Bronchial epithelial cell (primary cell): ENCODE data around the gene ALDH3B2. TPM values are rescaled to one million over a fixed set of nuclear protein-coding genes. Genes with fewer than 3 reads are reported as not detected.

Experiments
- DNase-seq: peaks from one replicate; pipeline ENCODE4 v3.0.0-alpha.2; 2010; ENCODE audit warnings: low read depth
- FAIRE-seq: peaks from 2 replicates; lab custom pipeline; 2011; peaks lifted over from hg19 to GRCh38; lab: Jason Lieb, UNC
- H3K27me3 ChIP-seq: 2 replicates; pipeline ENCODE4 v1.5.1; 2011; ENCODE audit warnings: low read length; ENCODE audit not compliant: control insufficient read depth, insufficient read depth
- H3K36me3 ChIP-seq: 2 replicates; pipeline ENCODE4 v1.5.1; 2011; ENCODE audit warnings: low read length; ENCODE audit not compliant: control insufficient read depth, insufficient read depth
- H3K4me3 ChIP-seq: 2 replicates; pipeline ENCODE4 v1.5.1; 2011; ENCODE audit warnings: mild to moderate bottlenecking, low read depth, low read length, control low read depth
- total RNA-seq: library from RNA; depleted of rRNA; stranded (reverse); fragments of >200 nt; gene quantifications from 2 replicates; pipeline ENCODE4 v1.2.1, GENCODE V29; 2014
- TF ChIP-seq, protein P1 (sequence below): IDR thresholded peaks from 2 replicates; pipeline ENCODE4 v1.5.1; 2011; ENCODE audit warnings: mild to moderate bottlenecking, moderate library complexity, low read length, control low read depth, inconsistent platforms; ENCODE audit not compliant: insufficient read depth, severe bottlenecking

Gene ALDH3B2
- total RNA-seq, 1 donor from 2014 or later: 17.9 TPM

DNA sequence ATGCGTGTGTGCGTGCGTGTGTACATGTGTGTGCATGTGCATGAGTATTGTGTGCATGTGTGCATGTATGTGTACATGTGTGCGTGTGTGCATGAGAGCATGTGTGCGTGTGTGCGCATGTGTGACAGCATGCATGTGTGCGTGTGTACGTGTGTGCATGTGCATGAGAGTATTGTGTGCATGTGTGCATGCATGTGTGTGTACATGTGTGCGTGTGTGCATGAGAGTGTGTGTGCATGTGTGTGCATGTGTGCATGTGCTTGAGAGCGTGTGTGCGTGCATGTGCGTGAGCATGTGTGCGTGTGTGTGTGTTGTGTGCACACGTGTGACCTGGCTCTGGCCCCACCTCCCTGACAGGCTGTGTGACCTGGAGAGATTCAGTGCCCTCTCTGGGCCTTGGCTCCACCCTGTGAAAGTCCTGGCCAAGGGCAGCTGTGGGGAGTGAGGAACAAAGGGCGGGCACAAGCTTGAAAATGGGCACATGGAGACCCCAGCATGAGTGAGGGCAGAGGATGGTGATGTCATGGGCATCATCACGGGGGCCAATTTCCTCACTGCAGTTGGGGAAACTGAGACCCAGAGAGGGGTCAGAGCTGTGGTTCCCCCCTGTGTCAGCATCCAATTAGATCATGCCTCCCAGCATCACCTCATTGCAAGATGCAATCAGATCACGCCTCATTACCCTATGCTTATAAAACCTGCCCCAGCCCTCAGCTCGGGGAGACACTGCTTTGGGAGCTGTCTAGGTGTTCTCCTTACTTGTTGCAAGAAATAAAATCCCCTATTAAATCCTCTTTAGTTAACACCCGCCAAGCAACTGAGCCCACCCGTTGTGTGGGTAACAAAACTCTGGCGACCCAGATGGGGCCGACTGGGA, 24.6 kb downstream of the ALDH3B2 start:
- no peak for DNase-seq
- no peaks in the 10 kb centered on the region for H3K36me3 ChIP-seq
- TF ChIP-seq, protein P1, sequence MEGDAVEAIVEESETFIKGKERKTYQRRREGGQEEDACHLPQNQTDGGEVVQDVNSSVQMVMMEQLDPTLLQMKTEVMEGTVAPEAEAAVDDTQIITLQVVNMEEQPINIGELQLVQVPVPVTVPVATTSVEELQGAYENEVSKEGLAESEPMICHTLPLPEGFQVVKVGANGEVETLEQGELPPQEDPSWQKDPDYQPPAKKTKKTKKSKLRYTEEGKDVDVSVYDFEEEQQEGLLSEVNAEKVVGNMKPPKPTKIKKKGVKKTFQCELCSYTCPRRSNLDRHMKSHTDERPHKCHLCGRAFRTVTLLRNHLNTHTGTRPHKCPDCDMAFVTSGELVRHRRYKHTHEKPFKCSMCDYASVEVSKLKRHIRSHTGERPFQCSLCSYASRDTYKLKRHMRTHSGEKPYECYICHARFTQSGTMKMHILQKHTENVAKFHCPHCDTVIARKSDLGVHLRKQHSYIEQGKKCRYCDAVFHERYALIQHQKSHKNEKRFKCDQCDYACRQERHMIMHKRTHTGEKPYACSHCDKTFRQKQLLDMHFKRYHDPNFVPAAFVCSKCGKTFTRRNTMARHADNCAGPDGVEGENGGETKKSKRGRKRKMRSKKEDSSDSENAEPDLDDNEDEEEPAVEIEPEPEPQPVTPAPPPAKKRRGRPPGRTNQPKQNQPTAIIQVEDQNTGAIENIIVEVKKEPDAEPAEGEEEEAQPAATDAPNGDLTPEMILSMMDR: no peak
- FAIRE-seq: peak; percentile 96
- no peaks in the 10 kb centered on the region for H3K27me3 ChIP-seq
- H3K4me3 ChIP-seq: no peak overlapping the region

DNA sequence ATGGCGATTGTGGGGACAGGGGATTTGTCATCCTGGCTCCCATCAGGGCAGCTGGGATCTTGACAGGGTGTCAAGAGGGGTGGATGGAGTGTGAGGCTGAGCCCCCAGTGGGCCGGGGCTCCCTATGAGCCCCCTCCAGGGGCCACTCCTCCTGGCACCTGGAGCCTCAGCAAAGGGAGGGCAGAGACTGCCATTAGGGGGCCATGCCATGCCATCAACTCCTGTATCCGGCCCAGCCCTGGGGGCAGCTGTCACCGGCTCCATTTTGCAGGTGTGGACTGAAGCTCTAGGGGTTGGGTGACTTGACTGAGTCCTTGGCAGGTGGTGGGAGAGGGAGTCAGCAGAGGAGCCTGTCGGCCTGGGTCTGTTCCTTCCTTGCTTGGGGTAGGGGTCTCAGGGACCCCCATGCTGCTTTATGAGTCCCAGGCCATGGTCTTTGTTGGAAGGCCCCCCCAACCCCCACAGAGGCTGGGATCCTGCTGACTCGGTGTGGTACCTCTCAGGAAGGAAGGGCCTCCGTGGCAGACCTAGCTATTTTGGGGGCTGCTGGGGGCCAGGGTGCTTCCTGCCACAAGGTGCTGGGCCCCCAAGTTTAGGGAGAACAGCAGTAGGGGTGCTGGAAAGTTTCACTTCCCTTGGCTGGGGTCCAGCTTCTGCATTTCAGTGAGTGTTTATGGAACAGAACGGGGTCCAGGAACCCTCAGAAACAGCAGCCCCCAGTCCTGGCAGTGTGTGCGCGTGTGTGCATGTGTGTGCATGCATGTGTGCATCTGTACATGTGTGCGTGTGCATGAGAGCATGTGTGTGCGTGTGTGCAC, 25.4 kb downstream of the ALDH3B2 start:
- no peaks in the 10 kb centered on the region for H3K27me3 ChIP-seq
- H3K36me3 ChIP-seq: no peaks in the 10 kb centered on the region
- TF ChIP-seq, protein P1: no peak
- FAIRE-seq: no peak
- H3K4me3 ChIP-seq: no peak overlapping the region
- no peak for DNase-seq

DNA sequence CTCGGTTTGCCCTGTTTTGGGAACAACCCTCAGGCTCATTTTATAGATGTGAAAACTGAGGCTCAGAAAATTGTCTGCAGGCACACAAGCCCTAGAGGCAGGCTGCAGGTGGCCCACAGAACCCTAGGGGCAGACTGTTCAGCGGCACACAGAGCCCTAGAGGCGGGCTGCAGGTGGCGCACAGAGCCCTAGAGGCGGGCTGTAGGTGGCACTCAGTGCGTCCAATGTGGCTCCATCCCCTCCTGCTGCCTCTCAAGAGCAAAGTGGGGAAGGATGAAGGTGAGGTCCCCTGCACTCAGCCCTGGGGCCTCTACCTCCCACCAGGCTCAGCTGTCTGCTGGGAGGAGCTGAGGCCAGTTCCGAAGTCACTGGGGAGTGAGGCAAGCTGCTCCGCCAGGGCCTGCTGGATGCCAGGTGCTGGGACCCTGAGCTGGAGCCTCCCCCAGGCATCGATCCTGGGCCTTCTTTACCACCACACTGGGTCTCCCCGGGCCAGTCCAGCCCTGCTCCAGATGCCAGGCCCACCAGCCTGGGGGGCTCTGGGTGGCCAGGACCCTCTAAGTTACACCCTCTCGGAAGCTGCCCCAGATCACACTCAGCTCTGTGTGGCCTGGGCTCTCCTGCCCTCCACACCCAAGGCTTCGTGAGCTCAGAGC, 26.2 kb downstream of the ALDH3B2 start:
- H3K27me3 ChIP-seq: no peaks in the 10 kb centered on the region
- DNase-seq (no peak), FAIRE-seq (no peak)
- H3K36me3 ChIP-seq: no peaks in the 10 kb centered on the region
- H3K4me3 ChIP-seq: no peak overlapping the region
- TF ChIP-seq, protein P1: peak; percentile 2

DNA sequence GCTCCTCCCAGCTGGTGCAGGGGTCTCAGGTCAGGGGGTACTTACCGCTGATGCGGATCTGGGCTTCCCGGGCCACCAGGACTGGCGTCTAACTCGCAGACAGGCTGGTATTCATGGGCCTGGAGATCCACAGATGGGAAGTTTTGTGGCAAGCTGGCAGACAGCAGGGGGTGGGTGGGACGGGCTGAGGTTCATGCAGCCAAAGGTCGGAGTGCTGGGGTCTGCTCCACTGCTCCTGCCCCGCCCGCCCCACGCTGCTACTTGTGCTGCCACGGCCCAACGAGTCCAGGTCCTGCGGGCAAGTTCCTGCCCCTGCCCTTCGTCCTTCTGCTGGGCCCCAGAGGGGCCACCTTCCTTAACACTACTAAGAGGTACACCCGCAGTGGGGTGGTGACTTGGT, 27.0 kb downstream of the ALDH3B2 start:
- FAIRE-seq (no peak), DNase-seq (no peak)
- TF ChIP-seq, protein P1: no peak
- no peaks in the 10 kb centered on the region for H3K36me3 ChIP-seq
- H3K27me3 ChIP-seq: no peaks in the 10 kb centered on the region
- no peak overlapping the region for H3K4me3 ChIP-seq

DNA sequence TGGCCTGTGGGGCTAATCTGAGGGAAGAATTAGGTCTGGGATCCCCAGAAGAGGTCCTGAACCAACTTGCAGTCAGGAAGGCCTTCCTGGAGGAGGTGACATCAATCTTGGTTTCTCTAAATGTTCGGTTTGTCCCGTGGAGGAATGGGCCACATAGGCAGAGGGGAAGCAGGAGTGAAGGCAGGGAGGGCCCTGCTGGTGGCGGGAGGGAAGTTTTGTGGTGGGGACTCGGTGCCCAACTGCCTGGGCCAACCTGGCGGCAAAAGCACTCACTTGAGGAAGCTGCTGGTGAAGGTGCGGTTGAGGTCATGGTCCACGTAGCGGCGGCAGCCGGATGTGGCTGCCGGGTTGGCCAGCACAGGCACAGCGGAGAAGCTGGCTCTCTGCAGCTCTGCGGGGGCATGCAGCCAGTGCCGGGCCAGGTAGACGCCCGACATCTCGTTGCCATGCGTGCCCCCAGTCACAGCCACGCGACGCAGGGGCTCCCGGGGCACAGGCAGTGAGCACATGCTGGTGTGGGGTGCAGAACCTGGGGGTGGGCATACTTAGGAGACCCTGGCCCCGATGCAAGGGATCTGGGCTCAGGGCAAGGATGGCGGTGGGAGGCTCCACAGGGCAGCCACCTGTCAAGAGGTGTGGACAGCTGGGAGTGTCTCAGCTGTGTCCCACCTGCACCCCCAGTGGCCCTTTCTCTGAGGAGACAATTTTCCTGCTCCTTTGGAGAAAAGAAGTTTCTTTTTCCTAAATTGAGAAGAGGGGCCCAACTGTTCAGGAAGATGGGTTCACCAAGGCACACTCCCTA, 27.7 kb downstream of the ALDH3B2 start:
- DNase-seq: no peak
- Histone ChIP-seq H3K27me3 (no peaks in the 10 kb centered on the region), H3K36me3 (no peaks in the 10 kb centered on the region), H3K4me3 (no peak overlapping the region)
- FAIRE-seq: no peak
- TF ChIP-seq, protein P1: no peak
